AG09319 (cell line): Measurements from ENCODE around the gene CACNG6.

Experiments used
- DNase-seq: peaks from one replicate; pipeline ENCODE4 v3.0.0-alpha.2; 2010; ENCODE audit warnings: low read depth; ENCODE audit errors: extremely low read depth
- CTCF ChIP-seq: IDR thresholded peaks from 2 replicates; pipeline ENCODE4 v1.5.1; 2011; ENCODE audit warnings: low read depth, mild to moderate bottlenecking, inconsistent platforms, low read length, moderate library complexity

The CACNG6 gene

DNA sequence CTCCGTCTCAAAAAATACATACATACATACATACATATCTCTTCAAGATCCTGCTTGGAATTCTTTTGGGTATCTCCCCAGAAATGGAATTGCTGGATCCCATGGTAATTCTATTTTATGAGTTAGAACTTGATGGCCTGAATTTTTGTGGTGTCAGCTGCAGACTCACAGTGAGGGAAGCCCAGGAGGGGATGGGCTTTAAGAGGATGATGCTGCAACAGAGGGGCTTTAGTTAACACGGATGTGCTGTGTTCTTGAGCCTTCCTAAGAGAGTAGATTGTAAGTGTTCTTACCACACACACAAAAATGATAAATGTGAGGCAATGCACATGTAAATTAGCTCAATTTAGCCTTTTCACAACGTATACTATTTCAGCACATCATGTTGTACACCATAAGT lies 31.8 kb downstream of the CACNG6 start:
- no peak for DNase-seq
- no peak for TF ChIP-seq CTCF

DNA sequence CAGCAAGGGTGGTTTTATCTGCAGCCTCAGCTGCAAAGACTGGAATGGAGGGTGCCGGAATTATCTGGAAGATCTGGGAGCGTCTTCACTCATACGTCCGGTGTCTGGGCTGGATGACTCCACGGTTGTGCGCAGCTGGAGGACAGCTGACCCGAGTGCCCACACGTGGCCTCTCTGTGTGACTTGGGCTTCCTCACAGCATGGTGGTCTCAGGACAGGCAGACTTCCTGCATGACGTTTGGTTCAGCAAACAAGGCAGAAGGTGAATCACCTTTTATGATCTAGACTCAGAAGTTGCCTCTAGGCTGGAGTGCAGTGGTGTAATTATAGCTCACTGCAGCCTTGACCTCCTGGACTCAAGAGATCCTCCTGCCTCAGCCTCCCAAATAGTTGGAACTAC lies 33.2 kb downstream of the CACNG6 start:
- no peak for TF ChIP-seq CTCF

GRCh38 chr19:54026656-54027055 lies 35.2 kb downstream of the CACNG6 start:
- no peak for DNase-seq
- TF ChIP-seq CTCF, result no peak

More for the DNA sequence above, 33.2 kb downstream of the CACNG6 start:
- DNase-seq, result no peak

DNA sequence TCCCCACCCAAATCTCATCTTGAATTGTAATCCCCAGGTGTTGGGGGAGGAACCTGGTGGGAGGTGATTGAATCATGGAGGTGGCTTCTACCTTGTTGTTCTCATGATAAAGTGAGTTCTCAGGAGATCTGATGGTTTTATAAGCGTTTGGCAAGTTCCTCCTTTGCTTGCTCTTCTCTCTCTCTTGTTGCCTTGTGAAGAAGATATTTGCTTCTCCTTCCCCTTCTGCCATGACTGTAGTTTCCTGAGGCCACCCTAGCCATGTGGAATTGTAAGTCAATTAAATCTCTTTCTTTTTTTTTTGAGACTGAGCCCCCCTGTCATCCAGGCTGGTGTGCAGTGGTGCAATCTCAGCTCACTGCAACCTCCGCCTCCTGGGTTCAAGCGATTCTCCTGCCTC lies 37.9 kb downstream of the CACNG6 start:
- TF ChIP-seq CTCF, result no peak
- DNase-seq, result no peak

- peak; percentile 75 for TF ChIP-seq CTCF
- peak; percentile 27 for DNase-seq
These were observed 38.6 kb downstream of the CACNG6 start for GRCh38 chr19:54029930-54030490.

DNA sequence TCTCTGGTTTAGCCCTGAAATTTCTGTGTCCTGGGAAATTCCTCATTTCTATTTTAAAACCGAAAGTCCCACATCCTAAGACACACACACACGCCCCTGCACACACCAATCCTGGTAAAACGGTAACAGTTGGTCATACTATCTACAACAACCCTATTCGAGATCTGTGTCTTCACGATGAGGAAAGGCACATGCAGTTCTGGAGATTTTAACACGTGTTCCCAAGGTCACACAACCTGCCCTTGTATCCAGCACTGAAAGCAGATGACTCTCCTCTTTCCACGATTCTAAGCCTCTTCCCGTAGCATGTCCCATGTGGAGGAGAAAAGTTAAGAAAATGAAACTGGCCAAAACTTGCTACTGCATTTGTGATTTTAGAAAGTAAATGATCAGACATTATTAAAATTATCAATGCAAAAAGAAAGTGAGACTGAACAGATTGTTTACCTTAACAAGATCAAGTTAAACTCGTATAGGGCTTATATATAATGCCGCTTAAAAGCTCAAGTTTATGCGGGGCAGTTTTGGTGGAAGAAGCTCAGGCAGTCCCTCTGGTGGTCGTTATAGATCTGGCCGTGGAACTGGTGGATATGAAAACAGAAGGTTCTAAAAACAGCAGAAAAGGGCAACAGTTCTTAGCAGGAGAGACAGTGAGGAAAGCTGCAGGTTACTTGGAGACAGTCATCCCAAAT lies 39.6 kb downstream of the CACNG6 start:
- peak; percentile 61 for TF ChIP-seq CTCF
- no peak for DNase-seq
